Fibroblast of skin of back (primary cell): Measurements from ENCODE around the gene SLC6A13.

Source experiments
- DNase-seq: peaks from one replicate; pipeline ENCODE4 v3.0.0-alpha.2; 2013

SLC6A13 gene

DNA sequence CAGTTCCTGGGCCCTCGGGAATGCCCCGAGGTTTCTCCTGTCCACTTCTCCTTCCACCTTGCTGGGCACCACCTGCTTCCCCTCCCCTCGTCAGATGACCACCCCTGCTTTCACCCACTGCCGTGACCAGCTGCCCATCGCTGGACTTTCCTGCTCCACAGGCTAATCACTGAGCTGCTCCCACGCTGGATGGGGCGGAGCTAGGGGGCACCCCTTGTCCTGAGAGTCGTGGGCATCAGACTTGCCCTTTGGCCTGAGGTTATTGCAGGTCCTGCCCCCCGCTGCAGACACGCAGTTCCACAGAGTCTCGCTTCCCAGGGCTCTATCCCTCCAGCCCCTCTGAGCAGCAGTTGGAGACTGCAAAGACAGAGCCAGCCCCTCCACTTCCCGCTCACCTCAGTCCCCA, 49.1 kb downstream of the SLC6A13 start:
- no peak for DNase-seq

DNA sequence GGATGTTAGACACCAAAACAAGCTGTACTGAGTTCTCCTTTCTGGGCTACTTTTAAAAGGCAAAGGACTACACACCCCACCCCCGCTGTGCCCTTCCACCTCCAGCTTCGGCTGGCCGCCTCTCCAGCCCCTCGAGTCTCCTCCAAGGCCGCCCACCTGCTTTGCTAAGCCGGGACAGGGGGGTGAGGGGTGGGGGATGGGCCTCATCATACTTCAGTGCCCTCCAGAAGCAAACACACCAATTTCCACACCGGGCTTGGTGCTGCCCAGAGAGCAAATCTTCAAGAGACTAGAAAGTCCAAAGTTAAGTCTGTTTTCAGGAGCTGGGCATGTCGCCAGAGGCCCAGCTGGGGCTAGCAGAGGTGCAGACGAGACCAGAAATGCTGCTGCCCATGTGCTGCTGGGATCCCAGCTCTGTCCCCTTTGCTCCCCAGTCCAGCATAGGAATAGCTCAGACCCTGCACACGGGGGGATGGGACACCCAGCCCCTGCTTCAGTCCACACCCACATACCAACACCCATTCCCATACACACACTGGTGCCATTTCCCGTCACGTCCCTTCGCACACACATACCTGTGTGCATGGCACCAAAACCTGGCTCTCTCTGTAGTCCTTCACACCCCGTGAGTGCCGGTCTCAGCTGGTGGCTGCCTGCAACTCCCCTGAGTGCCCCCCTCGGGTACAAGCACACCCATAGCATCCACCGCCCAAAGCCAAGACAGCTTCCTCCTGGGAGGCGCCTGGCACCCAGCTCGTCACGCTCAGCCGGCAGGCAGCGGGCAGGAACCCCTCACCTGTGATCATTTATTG, 49.7 kb downstream of the SLC6A13 start:
- no peak for DNase-seq

DNA sequence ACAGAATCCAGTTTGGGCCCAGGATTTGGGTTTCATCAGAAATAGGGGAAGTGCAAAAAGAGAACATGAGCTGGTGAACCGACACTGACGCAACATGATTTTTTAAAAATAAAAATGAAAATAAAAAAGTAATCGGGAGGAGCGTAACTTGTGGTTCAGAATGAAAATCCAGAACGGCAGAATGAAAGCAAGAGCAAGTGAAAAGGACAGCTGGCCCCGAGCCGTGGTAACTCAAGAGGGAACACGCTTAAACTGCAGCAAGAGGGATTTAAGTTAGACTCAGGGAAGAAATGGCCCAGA, 50.3 kb downstream of the SLC6A13 start:
- DNase-seq = no peak

DNA sequence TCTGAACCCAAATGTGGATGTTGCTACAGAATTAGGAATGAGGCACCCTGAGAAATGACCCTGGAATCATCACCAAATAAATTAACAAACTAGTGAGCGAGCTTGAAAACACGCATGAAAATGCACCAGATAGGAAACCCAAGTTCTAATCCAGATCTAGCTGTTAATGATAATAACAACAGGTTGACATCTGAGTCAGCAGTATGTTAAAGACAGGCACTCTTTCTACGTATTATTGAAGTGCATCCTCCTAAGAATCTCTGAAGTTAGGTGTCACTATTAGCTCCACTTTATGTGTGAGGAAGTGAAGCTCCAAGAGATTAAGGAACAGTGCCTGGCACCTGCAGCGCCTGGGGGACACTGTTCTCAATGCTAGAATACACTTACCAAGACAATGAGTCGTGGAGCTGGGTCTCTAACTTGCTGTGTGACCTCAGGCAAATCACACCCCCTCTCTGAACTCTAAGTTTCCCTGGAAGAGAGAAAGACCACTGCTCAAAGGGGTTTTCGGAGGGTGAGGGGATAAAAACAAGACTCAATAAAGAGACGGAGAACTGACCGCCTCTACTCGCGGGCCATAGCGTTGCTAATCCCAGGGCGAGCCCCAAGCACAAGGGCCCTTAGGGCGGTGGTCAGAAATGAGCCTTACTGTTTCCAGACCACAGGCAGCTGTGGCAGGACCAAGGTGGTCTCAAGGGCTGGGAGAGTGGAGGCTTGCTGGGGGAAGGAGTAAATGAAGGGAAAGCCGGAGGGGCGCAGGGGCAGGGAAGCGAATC, 50.8 kb downstream of the SLC6A13 start:
- DNase-seq = no peak

DNA sequence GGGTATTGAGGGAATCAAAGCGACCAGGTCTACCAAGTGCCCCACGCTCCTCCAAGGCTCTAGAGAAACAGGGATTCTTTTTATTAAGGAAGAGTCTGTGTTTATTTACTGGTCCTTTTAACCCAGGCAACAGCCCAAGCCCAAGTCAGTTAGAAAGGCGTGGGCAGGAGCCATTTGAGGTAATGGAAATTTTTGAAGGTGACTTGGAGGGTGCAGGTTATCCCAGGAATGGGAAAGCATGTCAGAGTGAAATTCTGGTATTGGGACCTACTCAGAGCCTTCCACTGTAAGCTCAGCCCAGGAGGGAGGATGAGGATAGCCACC, 51.5 kb downstream of the SLC6A13 start:
- no peak for DNase-seq

DNA sequence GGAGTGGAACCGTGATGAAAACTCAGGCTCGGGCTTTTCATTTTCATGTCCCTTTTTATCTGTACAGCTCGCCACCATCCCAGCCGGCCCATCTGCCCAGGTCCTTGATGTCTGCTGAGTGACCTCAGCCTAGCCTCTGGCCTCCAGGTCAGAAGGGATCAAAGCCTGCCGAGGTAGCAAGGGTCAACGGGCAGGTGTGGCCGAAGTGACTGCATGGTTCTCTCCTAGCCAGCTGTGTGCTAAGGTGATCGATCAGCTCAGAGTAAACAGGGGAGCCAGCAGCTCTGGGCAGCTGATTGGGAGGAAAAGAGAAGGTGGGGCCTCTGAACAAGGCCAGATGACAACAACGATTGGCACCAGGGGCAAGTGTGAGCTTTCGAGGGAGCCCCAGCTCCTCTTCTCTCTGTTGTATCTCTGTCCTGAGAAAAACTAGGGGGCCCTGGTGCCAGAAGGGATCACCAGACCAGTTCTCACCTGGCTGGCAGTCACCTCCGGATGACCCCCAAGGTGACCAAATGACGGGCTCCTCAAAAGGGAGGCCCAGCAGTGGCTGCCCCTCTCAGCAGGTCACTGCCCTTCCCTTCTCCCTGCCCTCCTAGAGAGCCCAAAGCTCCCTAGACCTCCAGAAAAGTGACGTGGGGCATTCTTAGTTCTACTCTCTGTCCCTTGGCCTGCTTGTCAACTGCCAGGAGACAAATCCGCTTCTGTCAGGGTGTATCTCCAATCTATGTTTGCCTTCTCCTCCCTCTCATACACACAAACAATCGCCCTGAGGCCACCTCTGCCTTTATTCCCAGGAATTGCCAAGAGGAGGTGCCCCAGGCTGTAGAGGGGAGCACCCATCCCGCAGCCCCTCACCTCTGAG, 52.1 kb downstream of the SLC6A13 start:
- DNase-seq = no peak

DNA sequence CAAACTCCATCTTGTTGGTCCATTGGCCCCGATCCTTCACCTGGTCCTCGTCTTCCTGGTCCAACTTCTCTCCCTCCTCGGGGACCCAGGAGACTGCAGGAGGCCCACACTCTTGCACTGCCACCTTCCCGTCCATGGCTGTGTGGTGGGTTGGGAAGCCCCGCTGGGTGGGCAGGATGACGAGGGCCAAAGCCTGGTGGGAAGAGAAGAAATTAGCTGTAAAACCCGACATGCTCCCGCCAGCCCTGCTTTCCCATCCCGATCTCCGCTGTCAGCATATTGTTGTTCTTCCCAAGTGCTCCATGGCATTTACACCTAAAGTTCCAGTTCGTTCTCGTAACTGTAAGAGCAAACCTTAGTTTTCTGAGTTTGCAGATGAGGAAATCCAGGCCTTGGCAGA, 52.8 kb downstream of the SLC6A13 start:
- no peak for DNase-seq

DNA sequence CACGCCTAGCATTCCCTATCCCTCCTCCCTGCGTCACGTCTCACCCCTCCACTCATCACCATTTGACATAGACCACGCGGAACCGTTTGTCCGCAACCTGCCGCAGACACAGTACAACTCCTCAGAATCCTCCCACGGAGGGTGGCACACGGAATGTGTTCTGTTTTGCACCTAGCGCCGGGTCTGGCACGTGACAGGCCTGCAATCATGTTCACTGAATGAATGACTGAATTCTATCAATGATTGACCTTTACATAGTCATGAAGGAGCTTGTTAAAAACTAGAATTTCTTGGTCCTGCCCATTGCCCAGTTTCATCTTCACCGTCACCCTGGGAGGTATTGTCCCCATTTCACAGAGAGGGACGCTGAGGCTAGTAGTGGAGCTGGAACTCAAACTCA, 53.4 kb downstream of the SLC6A13 start:
- no peak for DNase-seq

DNA sequence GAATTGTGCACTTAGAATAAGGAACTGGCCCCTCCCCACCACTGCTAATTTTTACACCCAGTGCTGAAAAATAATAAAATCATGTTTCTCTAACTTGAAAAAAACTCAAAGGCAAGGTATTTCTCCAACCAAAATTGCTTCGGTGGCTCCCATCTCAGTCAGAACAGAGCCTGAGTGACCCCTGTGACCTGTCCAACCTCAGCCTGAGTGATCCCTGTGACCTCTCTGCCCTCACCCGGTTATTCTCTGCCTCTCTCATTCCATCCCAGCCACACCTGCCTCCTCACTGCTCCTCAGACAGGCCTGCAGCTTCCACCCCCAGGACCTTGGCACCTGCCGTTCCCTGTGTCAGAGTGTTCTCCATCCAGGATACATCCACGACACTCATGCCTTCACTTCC, 53.8 kb downstream of the SLC6A13 start:
- DNase-seq = no peak

DNA sequence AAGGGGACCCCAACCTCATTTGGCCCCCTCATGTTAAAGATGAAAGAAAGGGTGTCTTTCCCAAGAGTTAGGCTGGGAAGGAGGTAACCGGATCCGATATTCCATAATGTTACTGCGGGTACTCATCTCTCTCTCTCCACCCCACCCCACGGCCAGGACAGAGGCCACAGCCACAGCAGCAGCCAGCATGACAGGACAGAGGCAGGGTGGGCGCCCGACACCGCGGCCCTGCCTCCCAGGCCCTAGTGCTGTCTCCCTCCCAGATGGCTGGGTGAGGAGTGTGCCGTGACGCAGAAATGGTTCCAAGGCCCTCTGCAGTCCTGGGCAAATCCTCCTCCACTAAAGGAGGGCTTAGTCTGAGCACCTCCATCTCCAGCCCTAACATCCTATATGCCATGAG, 54.8 kb downstream of the SLC6A13 start:
- DNase-seq = no peak

DNA sequence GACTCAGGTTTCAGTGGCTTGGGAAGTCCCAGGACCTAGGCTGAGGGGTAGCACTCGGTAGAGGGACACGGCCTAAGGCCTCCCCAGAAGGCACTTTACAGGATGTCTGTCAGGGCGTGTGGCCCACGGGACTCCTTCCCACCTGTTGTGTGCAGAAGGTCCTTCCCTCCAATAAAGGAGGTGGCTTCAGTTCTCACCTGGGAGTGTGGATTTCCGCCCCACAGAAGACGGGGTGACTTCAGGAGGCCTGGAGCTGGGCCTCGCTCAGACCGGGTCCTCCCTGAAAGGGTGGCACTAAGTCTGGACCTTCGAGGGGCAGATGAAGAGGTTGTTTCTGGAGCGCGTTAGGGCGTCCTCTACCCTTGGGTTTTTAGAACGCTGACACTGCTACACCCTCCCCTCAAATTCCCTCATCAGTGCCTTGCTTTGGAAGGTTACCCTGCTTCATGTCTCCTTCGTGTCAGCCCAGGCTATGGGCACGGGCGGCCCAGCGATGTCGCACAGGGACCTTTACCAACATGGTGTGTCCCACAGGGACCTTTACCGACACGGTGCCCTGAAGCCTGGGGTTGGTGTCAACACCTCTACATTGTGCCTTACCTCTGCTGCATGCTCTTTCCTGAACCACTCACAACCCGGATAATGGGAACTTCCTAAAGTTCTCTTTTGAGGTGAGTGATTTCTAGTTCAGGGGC, 55.7 kb downstream of the SLC6A13 start:
- DNase-seq = no peak

DNA sequence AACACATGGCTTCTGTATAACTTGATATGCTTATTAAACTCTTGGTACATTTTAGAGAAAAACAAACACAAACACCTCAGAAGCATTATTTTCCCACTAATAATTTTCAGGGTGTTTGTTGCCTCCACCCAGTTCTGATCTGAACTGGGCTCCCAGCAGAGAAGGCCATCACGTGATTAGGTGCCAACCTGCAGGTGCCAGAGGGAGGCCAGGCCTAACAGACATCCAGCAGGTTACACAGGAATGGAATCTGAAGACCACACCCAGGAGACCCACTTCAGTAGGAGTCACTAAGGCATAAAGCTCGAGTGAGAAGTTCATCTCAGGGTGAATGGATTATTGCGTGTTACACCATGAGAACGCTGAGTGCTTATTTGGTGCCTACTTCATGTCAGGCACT, 57.6 kb downstream of the SLC6A13 start:
- DNase-seq = no peak

DNA sequence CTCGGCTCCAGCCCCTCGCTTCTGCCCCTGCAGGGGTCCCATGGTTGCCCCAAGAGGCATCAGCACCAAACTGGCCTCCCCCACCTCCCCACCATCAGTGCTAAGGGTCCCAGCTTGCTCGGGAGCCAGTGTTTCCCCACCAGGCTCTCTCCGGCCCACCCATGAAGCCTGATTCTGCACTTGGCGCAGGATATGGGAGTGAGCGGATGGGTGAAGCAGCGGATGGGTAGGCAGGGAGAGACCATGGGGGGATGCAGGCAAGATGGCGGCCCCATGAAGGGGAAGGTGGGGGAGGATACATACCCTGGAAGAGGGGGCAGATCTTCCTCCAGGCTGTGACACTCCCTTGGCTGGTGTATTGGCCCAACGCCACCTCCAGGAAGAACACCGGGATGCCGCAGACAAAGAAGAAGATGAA, 58.4 kb downstream of the SLC6A13 start:
- no peak for DNase-seq

DNA sequence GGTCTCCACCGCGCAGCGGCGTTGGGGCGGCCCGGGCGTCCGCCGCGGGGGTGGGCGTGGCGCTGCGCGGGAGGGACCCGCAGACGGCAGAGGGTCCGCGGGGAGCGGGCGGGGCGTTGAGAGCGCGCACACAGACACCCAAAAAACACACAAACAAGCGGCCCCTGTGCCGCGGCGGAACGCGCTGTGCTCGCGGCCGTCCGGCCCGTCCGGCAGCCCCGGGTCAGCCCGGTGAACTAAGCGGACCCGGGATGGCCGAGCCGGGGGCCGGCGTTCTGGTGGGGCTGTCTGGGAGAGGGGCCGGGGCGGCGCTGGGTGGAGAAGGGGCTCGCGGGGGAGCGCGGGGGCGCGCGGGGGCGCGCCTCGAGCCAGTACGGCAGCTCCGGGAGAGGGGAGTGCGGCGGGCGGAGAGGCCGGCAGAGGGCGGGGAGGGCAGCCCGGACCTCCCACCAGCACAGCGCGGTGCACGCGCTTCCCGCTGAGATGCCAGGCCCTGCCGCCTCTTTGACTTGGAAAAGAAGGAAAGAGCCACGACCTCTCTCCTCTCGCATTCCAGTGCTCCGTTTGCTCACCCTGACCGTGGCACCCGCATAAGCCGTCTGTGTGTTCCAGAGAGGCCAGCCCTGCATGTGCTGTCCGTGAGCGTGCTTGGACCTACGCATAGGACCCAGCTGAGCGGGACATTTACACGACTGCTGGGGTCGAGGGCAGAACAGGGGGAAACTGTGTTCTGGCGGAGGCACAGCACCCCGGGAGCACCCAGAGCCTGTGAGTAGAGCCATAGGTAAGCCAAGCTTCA, 59.0 kb downstream of the SLC6A13 start:
- no peak for DNase-seq

DNA sequence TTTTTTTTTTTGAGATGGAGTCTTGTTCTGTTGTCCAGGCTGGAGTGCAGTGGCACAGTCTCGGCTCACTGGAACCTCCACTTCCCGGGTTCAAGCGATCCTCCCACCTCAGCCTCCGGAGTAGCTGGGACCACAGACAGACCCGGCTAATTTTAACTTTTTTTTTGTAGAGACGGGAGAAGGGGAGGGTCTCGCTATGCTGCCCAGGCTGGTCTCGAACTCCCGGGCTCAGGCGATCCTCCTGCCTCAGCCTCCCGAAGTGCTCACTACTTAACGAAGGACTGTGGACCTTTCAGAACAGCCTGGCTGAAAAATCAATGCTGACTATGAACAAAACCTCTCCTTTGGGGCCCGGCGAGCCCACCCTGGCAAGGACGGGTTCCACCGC, 59.6 kb downstream of the SLC6A13 start:
- DNase-seq = no peak

DNA sequence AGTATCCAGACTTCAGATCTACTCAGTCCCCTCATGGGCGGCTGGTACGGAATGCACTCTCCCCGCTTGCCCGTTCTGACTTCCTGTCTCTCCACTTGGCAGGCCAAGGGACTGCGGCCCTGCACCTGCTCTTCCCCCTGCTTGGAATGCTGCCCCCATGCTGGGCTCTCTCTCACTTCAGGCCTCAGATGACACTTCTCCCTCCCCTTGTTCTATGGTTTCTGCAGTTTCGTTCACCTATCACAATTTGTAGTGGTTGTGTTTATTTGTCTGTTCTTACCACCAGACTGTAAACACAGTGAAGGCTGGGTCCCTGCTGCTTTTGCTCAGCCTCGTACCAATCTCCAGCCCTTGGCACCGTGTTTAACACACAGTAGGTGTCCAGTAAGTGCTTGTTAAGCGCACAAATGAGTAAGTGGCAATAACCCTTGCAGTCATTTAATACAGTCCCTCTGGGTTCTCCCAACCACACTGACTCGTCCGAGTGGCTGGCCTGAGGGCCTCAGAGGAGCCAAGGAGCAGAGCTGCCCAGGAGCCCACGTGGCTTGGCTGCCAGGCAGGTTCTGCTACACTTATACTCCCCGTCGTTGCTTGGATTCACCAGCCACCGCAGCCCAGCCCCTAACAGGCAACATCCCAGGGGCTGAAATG, 60.4 kb downstream of the SLC6A13 start:
- DNase-seq = no peak

DNA sequence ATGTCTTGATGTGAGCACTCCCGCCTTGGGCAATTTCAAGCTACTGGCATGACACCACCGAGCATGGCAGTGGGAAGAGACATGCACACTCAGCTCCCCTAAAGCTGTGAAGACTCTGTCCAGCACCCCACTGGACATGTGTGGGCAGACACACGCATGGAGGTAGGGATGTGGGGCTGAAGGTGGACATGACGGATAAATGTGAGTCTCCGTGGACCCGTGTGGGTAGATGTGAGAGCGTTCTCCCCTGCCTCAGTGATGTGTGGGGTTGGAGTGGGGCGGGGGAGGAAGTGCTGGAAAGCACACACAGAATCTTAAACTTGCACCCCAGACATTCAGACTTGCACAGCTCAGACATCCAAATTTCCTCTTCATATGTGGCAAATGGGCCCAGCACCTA, 61.3 kb downstream of the SLC6A13 start:
- DNase-seq = no peak

DNA sequence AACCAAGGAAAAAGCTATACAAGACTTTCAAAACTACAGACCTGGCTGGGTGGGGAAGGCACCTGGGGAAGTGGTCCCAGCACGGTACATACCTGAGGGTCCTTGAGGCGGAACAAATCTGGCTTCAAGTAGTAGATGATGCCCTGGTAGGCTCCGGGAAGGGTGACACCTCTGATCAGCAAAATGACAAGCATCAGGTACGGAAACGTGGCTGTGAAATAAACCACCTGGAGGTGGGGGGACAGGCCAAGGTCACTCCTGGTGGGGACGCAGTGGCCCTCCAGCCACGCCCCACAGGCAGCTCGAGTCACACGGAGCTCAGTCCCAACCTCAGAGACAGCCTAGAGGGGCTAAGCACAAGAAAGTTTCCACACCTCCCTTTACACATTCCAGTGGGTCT, 63.9 kb downstream of the SLC6A13 start:
- no peak for DNase-seq

DNA sequence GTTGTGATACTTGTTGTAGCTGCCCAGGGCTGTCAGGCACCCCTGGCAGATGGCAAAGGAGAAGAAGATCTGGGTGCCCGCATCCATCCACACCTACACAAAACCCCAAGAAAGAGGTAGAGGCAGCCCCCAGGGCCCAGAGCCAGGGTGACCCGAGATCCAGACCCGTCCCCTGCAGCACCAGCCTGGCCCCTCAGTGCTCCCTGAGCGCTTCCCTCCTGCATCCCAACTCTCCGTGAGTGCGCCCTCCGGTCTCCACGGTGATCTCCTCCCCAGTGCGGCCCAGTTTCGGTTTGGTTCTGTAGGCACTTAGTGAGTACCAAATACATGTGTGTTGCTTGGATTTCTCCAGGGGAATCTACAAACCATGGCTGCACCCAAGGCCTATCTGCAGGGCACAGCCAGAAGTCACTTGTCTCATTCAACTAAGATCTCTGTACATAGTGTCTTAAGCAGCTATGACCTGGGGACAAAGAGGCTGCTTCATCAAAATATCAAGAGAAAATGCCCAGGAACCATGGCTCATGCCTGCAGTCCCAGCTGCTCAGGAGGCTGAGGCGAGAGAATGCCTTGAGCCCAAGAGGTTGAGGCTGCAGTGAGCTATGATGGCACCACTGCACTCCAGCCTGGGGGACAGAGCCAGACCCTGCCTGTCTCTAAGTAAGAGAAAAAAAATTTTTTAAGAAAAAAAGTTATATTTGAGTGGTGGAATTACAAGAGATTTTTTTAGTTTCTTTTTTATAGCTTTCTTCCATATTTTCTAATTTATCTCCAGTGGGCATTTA, 64.5 kb downstream of the SLC6A13 start:
- no peak for DNase-seq

DNA sequence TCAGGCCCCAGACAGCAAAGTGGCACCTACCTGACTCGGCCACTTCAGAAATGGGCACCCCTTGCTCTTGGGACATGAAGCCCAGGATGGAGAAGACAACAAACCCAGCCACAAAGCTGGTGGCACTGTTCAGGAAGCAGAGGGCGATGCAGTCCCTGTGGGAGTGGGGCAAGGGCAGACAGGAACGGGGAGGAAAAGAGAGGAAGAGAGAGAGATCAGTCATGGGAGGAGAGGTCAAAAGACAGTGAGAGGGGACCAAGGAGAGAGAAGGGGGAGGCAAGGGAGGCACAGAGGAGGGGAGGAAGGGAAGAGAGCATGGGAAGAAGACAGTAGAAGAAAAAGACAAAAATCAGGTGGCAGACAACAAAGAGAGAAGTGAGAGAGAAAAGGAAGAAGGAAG, 65.3 kb downstream of the SLC6A13 start:
- DNase-seq = no peak

DNA sequence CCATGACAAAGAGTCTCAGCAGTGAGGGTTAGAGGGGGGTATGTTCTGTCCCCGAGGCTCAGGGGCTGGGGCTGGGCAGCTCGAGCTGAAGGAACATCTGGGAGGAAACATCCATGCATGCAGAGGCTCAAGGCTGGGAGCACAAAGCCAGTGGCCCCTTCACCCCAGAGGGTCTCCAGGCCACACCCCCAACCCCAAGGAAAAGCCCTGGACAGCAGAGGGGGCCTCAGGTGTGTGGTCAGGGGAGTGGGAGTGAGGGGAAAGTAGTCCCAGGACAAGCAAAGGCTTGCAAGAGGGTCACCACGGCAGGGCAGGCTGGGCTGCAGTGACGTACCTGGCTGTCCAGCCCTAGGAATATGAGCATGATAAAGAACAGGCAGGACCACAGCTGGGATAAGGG, 66.2 kb downstream of the SLC6A13 start:
- DNase-seq = no peak
